GM15510 (cell line): ENCODE results near the gene ERBB4.

Experiments
- POLR2A ChIP-seq: IDR thresholded peaks from 3 replicates; pipeline ENCODE4 v1.6.1; 2011; ENCODE audit warnings: borderline replicate concordance; ENCODE audit not compliant: insufficient read length; ENCODE audit errors: extremely low read depth

The ERBB4 gene

DNA sequence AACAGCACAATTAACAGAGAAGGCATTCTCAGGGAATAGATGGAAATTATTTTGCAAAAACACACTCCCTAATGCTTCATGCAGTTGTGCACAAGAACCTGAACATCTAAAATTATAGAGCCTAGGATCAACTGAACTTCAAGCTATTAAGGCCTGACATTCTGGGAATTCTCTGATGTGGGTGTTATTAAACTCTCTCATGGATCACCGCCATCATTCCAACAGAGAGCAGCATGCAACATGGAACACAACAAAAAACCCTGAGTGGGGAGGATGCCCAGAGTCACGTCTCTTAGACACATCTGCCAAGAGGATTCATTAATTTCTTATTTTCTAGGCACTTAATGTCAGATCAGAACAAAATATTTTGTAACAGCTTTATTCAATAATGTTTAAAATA is 543.8 kb downstream of the ERBB4 start:
- TF ChIP-seq POLR2A: no peak

GRCh38 chr2:211990335-211990734 is 548.3 kb downstream of the ERBB4 start:
- TF ChIP-seq POLR2A: no peak

GRCh38 chr2:211986313-211986712 is 552.3 kb downstream of the ERBB4 start:
- TF ChIP-seq POLR2A: no peak

GRCh38 chr2:211985393-211985792 is 553.2 kb downstream of the ERBB4 start:
- TF ChIP-seq POLR2A: no peak

- no peak for TF ChIP-seq POLR2A
These were observed 556.4 kb downstream of the ERBB4 start for GRCh38 chr2:211982162-211982561.

- TF ChIP-seq POLR2A: no peak
These were observed 557.2 kb downstream of the ERBB4 start for GRCh38 chr2:211981451-211981850.

DNA sequence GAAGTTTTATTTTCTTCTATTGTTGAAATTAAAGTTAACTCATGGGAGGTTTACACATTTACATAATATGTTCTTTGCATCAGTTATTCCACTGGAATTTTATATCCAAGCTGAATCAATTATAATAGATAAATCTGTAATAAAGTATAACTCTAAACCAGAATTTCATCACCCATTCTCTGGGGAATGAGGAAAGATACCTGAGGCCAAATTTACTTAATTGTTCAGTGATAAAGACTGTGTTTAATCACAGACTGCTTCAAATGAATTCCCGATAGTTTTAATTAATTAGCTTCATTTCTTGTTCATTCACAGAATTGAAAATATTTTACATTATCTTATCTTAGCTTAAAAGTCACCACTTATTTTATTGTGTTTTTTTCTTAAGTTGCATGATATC is 562.5 kb downstream of the ERBB4 start:
- no peak for TF ChIP-seq POLR2A

DNA sequence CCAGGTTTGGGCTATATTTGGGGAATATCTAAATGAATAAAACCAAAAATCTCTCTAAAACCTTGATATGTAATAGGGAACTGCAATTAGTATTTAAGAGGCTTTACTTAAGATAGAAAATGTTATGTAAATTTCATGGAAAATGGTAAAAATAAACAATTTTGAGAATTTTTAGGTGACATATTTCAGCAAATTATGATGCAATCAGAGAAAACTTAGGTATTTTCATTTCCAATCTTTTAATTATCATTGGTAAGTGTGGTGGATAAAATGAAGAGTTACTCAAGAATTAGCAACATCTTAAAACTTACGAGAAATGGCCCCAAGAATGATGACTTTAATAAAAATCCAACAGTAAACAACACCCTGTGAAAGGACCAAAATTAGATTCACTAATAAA is 571.4 kb downstream of the ERBB4 start:
- no peak for TF ChIP-seq POLR2A

DNA sequence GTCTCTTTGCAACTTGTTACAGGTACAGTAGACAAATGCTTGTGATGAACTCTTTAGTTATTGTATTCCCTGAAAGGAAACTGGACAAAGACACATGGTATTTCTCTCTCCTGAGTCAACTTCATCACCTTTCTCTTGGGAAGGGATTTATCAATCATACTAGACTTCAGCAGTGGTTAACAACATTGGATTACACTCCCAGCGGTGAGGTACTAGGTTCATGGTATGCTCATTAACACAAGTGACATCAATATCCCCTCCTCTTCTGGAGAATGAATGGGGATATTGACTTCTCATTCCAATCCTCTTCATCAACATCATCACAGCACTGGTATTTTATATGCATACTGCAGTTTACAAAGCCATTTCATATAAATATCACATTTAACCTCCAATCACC is 574.6 kb downstream of the ERBB4 start:
- TF ChIP-seq POLR2A: no peak

GRCh38 chr2:211957799-211958198 is 580.8 kb downstream of the ERBB4 start:
- TF ChIP-seq POLR2A: no peak

- no peak for TF ChIP-seq POLR2A
These were observed 583.0 kb downstream of the ERBB4 start for GRCh38 chr2:211955648-211956047.

DNA sequence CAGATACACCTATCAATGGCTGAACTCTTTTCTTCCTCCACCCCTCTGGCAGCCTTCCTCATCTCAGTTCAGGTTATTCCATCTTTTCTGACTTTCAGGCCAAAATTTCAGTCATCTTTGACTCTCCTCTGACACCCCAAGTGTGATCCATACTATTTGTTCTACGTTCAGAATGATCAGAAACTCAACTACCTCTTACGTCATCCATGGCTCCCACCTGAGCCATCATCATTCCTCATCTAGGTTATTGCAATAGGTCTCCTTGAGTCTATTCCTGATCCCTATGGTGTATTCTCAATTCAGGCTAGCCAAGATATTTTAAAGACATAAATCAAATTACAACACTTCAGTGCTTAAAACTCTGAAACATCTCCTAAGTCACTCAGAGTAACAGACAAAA is 589.7 kb downstream of the ERBB4 start:
- no peak for TF ChIP-seq POLR2A

DNA sequence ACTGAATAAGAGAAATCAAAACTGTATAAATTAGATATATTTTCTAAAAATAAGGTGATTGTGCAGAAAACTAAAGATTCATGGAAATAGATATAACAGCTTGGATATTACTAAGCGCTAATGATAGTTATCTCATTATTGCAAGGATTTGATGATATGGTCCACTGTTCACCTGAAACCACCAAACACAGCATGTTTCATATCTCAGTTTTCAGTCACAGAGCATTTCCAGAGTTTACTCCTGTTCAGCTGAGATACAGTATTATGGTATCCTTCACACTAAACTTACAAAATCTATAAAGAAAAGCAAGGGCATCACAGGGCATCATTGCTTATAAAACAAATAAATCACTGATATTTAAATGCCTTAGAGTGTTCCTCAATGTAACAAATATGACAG is 591.6 kb downstream of the ERBB4 start:
- no peak for TF ChIP-seq POLR2A

GRCh38 chr2:211944572-211944971 is 594.0 kb downstream of the ERBB4 start:
- no peak for TF ChIP-seq POLR2A

GRCh38 chr2:211942153-211942552 is 596.4 kb downstream of the ERBB4 start:
- no peak for TF ChIP-seq POLR2A

GRCh38 chr2:211941216-211941747 is 597.3 kb downstream of the ERBB4 start:
- TF ChIP-seq POLR2A: no peak

DNA sequence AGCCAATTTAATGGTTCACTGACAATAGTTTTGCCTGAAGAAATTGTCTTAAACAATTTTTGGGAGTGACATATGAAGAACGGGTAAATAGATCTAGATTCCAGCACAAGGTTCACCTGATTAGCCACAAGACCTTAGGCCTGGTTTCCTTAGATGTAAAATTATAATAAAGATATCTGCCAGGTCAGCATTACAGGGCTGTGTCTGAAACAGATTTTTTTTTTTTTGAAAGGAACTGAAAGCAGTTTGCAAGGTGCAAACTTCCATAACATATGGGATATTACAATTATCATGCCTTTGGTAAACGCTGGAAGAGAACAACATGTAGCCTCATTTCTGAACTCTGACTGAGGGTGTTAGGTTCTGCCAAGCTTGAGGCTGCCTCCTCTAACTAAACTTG is 599.4 kb downstream of the ERBB4 start:
- TF ChIP-seq POLR2A: no peak
